ENCODE measurements around the gene FGFRL1. TPM values are rescaled to one million over a fixed set of nuclear protein-coding genes. Genes with fewer than 3 reads are reported as not detected.

FGFRL1 gene
- 10 to 100 TPM; 15.9 to 18.6 TPM for total RNA-seq

GRCh38 chr4:1011022-1011665, at the start of gene FGFRL1:
TSS of gene FGFRL1 (plus strand) at chr4:1011626. CDS start at chr4:1012486, 860 bp downstream.
- Mint-ChIP-seq H3K4me1 (ENCODE audit: low read depth) (peaks cover 13% of the 10 kb centered on the region), H3K4me3 (peak within 1 kb of the TSS; percentile 84 to 91), H3K36me3 (ENCODE audit: insufficient read depth in 2 of 2) (no peaks in the 10 kb centered on the region), H3K27ac (peak within 1 kb of the TSS; percentile 61), H3K27me3 (ENCODE audit: low read depth) (peaks cover 28% of the 10 kb centered on the region), H3K9me3 (peaks cover 0 to 3% of the 10 kb centered on the region in 2 donors)
- ATAC-seq (replicated peaks in 1 of 2), result peak; percentile 62 to 68
- DNase-seq, result peak; percentile 95 to 96

DNA sequence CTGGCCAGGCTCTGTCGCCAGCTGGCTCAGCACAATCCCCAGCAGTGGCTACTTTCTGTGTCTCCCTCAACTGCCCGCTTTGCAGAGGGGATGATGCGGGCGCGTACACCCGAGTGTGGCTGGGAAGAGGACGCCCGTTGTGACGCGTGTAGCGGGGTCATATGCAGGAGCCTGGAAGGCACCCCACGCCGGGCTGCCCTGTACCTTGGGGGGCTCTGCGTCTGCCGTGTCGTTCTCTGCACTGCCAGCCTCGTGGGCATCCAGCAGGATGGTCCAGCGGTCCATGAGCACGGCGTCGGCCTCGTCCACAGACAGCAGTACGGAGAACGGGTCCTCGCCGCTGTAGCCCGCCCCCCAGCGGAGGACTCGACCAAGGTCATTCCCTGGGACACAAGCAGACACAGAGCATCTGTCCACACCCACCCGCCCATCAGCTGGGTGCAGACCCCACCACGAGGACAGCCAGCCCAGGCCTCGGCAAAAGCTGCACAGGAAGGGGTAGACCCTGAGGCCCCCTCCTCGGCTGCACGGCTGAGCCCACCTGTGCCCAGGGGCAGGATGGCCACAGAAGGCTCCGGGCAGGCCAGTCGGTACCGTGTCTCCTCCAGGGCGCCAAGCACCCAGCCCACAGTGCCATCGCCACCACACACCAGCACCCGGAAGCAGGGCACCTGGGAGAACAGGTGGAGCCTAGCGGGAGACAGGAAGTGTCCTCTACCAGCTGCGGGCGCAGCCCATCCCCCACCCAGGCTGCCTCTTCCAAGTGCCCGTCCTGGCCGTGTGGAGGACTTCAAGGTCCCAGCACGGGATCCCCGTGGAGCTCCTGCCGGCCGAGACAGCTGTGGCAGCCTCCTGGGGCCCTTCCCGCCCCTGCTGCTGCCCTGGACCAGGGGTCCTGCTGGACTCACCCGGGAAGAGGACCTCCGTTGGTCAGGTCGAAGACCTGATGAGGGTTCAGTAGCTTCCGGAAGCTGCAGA, 48.9 kb upstream of the FGFRL1 start:
- Mint-ChIP-seq H3K27me3 (ENCODE audit: low read depth) (no peaks in the 10 kb centered on the region), H3K27ac (no peak overlapping the region), H3K4me3 (no peak overlapping the region), H3K9me3 (no peaks in the 10 kb centered on the region), H3K36me3 (ENCODE audit: insufficient read depth in 2 of 2) (no peaks in the 10 kb centered on the region), H3K4me1 (ENCODE audit: low read depth) (no peaks in the 10 kb centered on the region)
- no peak for DNase-seq
- ATAC-seq (replicated peaks in 1 of 2), result no peak

GRCh38 chr4:963276-964225, 47.9 kb upstream of the FGFRL1 start:
- Mint-ChIP-seq H3K9me3 (no peaks in the 10 kb centered on the region), H3K27ac (no peak overlapping the region), H3K4me3 (no peak overlapping the region), H3K36me3 (ENCODE audit: insufficient read depth in 2 of 2) (no peaks in the 10 kb centered on the region), H3K4me1 (ENCODE audit: low read depth) (no peaks in the 10 kb centered on the region), H3K27me3 (ENCODE audit: low read depth) (no peaks in the 10 kb centered on the region)
- DNase-seq, result no peak
- no peak for ATAC-seq (replicated peaks in 1 of 2)

DNA sequence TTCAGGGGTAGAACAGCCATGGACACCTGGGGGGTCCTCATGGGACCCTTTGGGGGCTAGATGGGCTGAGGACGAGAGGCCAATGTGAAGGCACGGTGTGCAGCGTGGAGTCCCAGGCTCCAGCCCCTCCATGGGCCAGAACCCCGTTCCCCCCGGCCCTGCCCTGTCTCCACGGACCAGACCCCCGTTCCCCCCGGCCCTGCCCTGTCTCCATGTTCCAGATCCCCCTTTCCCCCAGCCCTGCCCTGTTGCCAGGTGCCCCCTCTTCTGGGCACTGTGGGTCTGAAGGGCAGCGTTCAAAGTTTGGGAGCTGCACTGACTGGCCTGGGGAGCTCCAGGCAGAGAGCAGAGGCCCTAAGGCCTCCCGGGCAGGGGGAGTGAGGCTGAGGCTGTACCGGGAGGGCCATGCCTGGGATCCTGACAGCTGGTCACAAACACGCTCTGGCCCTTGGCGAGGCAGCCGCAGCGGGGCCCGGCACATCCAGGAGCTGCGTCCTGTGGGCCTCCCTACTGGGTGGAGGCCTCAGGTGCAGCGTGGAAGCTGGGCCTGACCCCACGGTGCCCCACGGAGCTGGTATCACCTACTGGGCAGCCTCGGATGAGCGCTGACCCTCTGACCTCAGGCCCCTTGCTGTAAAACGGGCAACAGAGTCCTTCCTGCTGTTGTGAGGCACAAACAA, 46.9 kb upstream of the FGFRL1 start:
- no peak for DNase-seq
- ATAC-seq (replicated peaks in 1 of 2), result no peak
- H3K9me3 Mint-ChIP-seq, result no peaks in the 10 kb centered on the region
- no peaks in the 10 kb centered on the region for H3K4me1 Mint-ChIP-seq (ENCODE audit: low read depth)
- H3K4me3 Mint-ChIP-seq, result no peak overlapping the region
- no peak overlapping the region for H3K27ac Mint-ChIP-seq
- no peaks in the 10 kb centered on the region for H3K36me3 Mint-ChIP-seq (ENCODE audit: insufficient read depth in 2 of 2)
- no peaks in the 10 kb centered on the region for H3K27me3 Mint-ChIP-seq (ENCODE audit: low read depth)

- Mint-ChIP-seq H3K4me1 (ENCODE audit: low read depth) (no peaks in the 10 kb centered on the region), H3K36me3 (ENCODE audit: insufficient read depth in 2 of 2) (no peaks in the 10 kb centered on the region), H3K27ac (no peak overlapping the region), H3K4me3 (no peak overlapping the region), H3K27me3 (ENCODE audit: low read depth) (no peaks in the 10 kb centered on the region), H3K9me3 (no peaks in the 10 kb centered on the region)
- ATAC-seq (replicated peaks in 1 of 2) (peak in 1 of 2 donors; percentile 20), DNase-seq (no peak)
These were observed 46.2 kb upstream of the FGFRL1 start for GRCh38 chr4:965048-965765.

DNA sequence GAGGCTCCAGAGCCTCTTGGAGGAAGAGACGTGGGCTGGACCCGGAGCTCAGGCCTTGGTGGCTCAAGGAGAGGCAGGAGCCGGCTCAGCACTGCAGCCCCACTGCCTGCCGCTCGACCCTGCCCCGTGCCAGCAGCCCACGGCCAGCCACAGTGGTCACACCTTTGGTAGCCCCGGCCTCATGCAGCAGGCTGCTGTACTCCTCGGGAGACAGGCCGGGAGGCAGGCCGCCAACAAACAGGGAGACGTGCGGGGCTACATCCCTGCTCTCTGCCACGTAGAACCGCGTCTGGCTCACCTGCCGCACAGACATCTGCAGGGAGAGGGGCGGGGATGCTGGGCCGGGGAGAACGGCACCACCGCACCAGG, 45.7 kb upstream of the FGFRL1 start:
- no peak overlapping the region for H3K4me3 Mint-ChIP-seq
- no peaks in the 10 kb centered on the region for H3K36me3 Mint-ChIP-seq (ENCODE audit: insufficient read depth in 2 of 2)
- DNase-seq (no peak), ATAC-seq (replicated peaks in 1 of 2) (no peak)
- no peaks in the 10 kb centered on the region for H3K9me3 Mint-ChIP-seq
- H3K27ac Mint-ChIP-seq, result no peak overlapping the region
- H3K27me3 Mint-ChIP-seq (ENCODE audit: low read depth), result no peaks in the 10 kb centered on the region
- peaks cover 4% of the 10 kb centered on the region for H3K4me1 Mint-ChIP-seq (ENCODE audit: low read depth)

DNA sequence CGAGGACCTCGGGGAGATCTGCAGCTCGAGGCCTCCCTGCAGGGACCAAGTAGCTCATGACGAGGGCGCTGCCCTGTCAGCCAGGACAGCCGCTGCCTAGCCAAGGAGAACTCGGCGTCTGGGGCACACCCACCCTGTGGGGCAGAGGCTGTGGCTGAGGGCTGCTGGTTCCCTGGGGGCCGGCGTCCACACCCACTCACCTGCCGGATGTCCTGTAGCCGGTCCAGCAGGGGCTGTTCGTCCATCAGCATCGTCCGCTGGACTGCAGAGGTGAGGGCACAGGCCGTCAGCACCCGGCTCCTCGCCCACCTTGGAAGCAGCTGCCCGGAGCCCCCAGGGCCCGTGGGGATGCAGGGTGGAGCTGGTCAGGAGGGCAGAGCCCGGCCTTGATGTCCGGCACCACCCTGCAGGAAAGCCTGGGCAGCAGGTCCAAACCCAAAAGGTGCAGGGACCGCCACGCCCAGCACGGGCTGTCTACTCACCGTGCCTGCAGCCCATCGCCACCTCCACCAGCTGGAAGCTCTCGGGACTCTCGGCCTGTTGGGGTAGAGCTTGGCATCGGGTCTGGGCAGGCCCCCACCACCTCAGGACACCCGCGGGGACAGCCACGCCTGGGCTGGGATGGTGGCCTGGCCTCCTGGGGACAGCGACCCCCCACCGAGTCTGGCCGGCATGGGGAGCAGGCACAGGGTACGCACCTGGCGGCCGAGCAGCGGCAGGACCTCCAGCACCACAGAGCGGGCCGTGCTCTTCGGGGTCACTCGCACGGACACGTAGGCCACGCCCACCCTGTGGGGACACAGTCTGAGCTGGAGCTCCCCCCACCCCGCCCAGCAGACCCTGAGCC, 44.9 kb upstream of the FGFRL1 start:
- Mint-ChIP-seq H3K9me3 (no peaks in the 10 kb centered on the region), H3K4me1 (ENCODE audit: low read depth) (peaks cover 4% of the 10 kb centered on the region), H3K27ac (no peak overlapping the region), H3K36me3 (ENCODE audit: insufficient read depth in 2 of 2) (no peaks in the 10 kb centered on the region), H3K4me3 (no peak overlapping the region), H3K27me3 (ENCODE audit: low read depth) (no peaks in the 10 kb centered on the region)
- ATAC-seq (replicated peaks in 1 of 2) (no peak), DNase-seq (no peak)

- Mint-ChIP-seq H3K9me3 (no peaks in the 10 kb centered on the region), H3K27me3 (ENCODE audit: low read depth) (no peaks in the 10 kb centered on the region), H3K36me3 (ENCODE audit: insufficient read depth in 2 of 2) (no peaks in the 10 kb centered on the region), H3K27ac (no peak overlapping the region), H3K4me3 (no peak overlapping the region), H3K4me1 (ENCODE audit: low read depth) (peaks cover 4% of the 10 kb centered on the region)
- no peak for ATAC-seq (replicated peaks in 1 of 2)
- no peak for DNase-seq
These were observed 44.0 kb upstream of the FGFRL1 start for GRCh38 chr4:967113-968104.

- ATAC-seq (replicated peaks in 1 of 2), result no peak
- H3K27me3 Mint-ChIP-seq (ENCODE audit: low read depth), result no peaks in the 10 kb centered on the region
- H3K9me3 Mint-ChIP-seq, result no peaks in the 10 kb centered on the region
- no peak overlapping the region for H3K4me3 Mint-ChIP-seq
- DNase-seq, result no peak
- no peak overlapping the region for H3K27ac Mint-ChIP-seq
- no peaks in the 10 kb centered on the region for H3K36me3 Mint-ChIP-seq (ENCODE audit: insufficient read depth in 2 of 2)
- peaks cover 4% of the 10 kb centered on the region for H3K4me1 Mint-ChIP-seq (ENCODE audit: low read depth)
These were observed 43.2 kb upstream of the FGFRL1 start for GRCh38 chr4:968221-968620.

GRCh38 chr4:968621-969394, 42.6 kb upstream of the FGFRL1 start:
- no peaks in the 10 kb centered on the region for H3K36me3 Mint-ChIP-seq (ENCODE audit: insufficient read depth in 2 of 2)
- H3K9me3 Mint-ChIP-seq, result no peaks in the 10 kb centered on the region
- H3K27ac Mint-ChIP-seq, result no peak overlapping the region
- no peak for ATAC-seq (replicated peaks in 1 of 2)
- H3K27me3 Mint-ChIP-seq (ENCODE audit: low read depth), result no peaks in the 10 kb centered on the region
- no peak for DNase-seq
- no peak overlapping the region for H3K4me3 Mint-ChIP-seq
- peaks cover 4% of the 10 kb centered on the region for H3K4me1 Mint-ChIP-seq (ENCODE audit: low read depth)

All from activated T-cell treated with anti-CD3 and anti-CD28 coated beads, Interleukin-2, amount 50 U/mL, for 72 hours (primary cell).